H9 (cell line): ENCODE results near the gene SLC22A12. TPM values are rescaled to one million over a fixed set of nuclear protein-coding genes. Genes with fewer than 3 reads are reported as not detected.

ENCODE experiments used
- DNase-seq: peaks from one replicate; pipeline ENCODE4 v3.0.0-alpha.2; 2017
- H2AFZ ChIP-seq: one replicate; pipeline ENCODE4 v1.6.1; 2013; ENCODE audit warnings: mild to moderate bottlenecking, low read length, control low read depth, moderate library complexity
- H2AK5ac ChIP-seq: 2 replicates; pipeline ENCODE4 v1.6.1; 2013; ENCODE audit warnings: low read length, control low read depth, mixed read lengths; ENCODE audit not compliant: insufficient read length
- H2BK120ac ChIP-seq: one replicate; pipeline ENCODE4 v1.6.1; 2013; ENCODE audit warnings: low read depth, mild to moderate bottlenecking, low read length, control low read depth, inconsistent platforms; ENCODE audit not compliant: poor library complexity, severe bottlenecking
- H2BK12ac ChIP-seq: 2 replicates; pipeline ENCODE4 v1.6.1; 2013; ENCODE audit warnings: low read length, control low read depth, mixed read lengths, low read depth; ENCODE audit not compliant: insufficient read length
- H2BK15ac ChIP-seq: 2 replicates; pipeline ENCODE4 v1.6.1; 2013; ENCODE audit warnings: low read depth, low read length, control low read depth
- H2BK20ac ChIP-seq: one replicate; pipeline ENCODE4 v1.6.1; 2013; ENCODE audit warnings: low read depth, mild to moderate bottlenecking, low read length, control low read depth, inconsistent platforms; ENCODE audit not compliant: poor library complexity, severe bottlenecking
- H2BK5ac ChIP-seq: 2 replicates; pipeline ENCODE4 v1.6.1; 2013; ENCODE audit warnings: low read length, control low read depth, mixed read lengths; ENCODE audit not compliant: insufficient read length
- H3K14ac ChIP-seq: 2 replicates; pipeline ENCODE4 v1.6.1; 2013; ENCODE audit warnings: low read length, control low read depth; ENCODE audit not compliant: insufficient read depth
- H3K18ac ChIP-seq: 2 replicates; pipeline ENCODE4 v1.6.1; 2013; ENCODE audit warnings: low read depth, mild to moderate bottlenecking, mixed read lengths, low read length, control low read depth; ENCODE audit not compliant: insufficient read length
- H3K23ac ChIP-seq: 2 replicates; pipeline ENCODE4 v1.6.1; 2013; ENCODE audit warnings: low read length, control low read depth, mixed read lengths, low read depth; ENCODE audit not compliant: insufficient read length
- H3K23me2 ChIP-seq: 2 replicates; pipeline ENCODE4 v1.6.1; 2013; ENCODE audit warnings: low read depth, mild to moderate bottlenecking, mixed read lengths, low read length, control low read depth; ENCODE audit not compliant: insufficient read length, poor library complexity, severe bottlenecking
- H3K27ac ChIP-seq: 2 replicates; pipeline ENCODE4 v1.5.1; 2013; ENCODE audit warnings: low read length, control low read depth, mixed read lengths, low read depth; ENCODE audit not compliant: insufficient read length
- H3K27me3 ChIP-seq: 2 replicates; pipeline ENCODE4 v1.6.1; 2013; ENCODE audit warnings: low read length, control low read depth, inconsistent platforms; ENCODE audit not compliant: insufficient read depth
- H3K4ac ChIP-seq: 2 replicates; pipeline ENCODE4 v1.6.1; 2013; ENCODE audit warnings: low read depth, mild to moderate bottlenecking, control low read depth, inconsistent platforms, low read length, moderate library complexity
- H3K4me1 ChIP-seq: 2 replicates; pipeline ENCODE4 v1.6.1; 2013; ENCODE audit warnings: low read length, control low read depth, inconsistent platforms; ENCODE audit not compliant: insufficient read depth
- H3K4me2 ChIP-seq: 2 replicates; pipeline ENCODE4 v1.6.1; 2013; ENCODE audit warnings: low read length, control low read depth, mixed read lengths; ENCODE audit not compliant: insufficient read length, insufficient read depth
- H3K56ac ChIP-seq: 2 replicates; pipeline ENCODE4 v1.6.1; 2013; ENCODE audit warnings: low read depth, mild to moderate bottlenecking, mixed read lengths, low read length, control low read depth; ENCODE audit not compliant: insufficient read length
- H3K79me1 ChIP-seq: 2 replicates; pipeline ENCODE4 v1.6.1; 2013; ENCODE audit warnings: low read depth, mild to moderate bottlenecking, moderate library complexity, low read length, control low read depth, inconsistent platforms; ENCODE audit not compliant: insufficient read depth, poor library complexity, severe bottlenecking
- H3K79me2 ChIP-seq: 2 replicates; pipeline ENCODE4 v1.6.1; 2013; ENCODE audit warnings: low read length, control low read depth, inconsistent platforms; ENCODE audit not compliant: insufficient read depth
- H3K9ac ChIP-seq: 2 replicates; pipeline ENCODE4 v1.6.1; 2013; ENCODE audit warnings: low read length, control low read depth, mixed read lengths; ENCODE audit not compliant: insufficient read length; ENCODE audit errors: extremely low read depth
- H3K9me3 ChIP-seq: one replicate; pipeline ENCODE4 v1.6.1; 2013; ENCODE audit warnings: low read depth, low read length, inconsistent platforms; ENCODE audit not compliant: control insufficient read depth
- H3T11ph ChIP-seq: one replicate; pipeline ENCODE4 v1.6.1; 2013; ENCODE audit warnings: mild to moderate bottlenecking, low read length, control low read depth, inconsistent platforms
- H4K20me1 ChIP-seq: one replicate; pipeline ENCODE4 v1.6.1; 2013; ENCODE audit not compliant: control insufficient read depth, insufficient read length, insufficient read depth
- H4K5ac ChIP-seq: 2 replicates; pipeline ENCODE4 v1.6.1; 2013; ENCODE audit warnings: low read depth, mild to moderate bottlenecking, mixed read lengths, low read length, control low read depth; ENCODE audit not compliant: insufficient read length
- H4K8ac ChIP-seq: replicated peaks from 2 replicates; pipeline ENCODE4 v1.6.1; 2013; ENCODE audit warnings: low read length, control low read depth, mixed read lengths, low read depth; ENCODE audit not compliant: insufficient read length
- H4K91ac ChIP-seq: 2 replicates; pipeline ENCODE4 v1.6.1; 2013; ENCODE audit warnings: low read depth, mild to moderate bottlenecking, moderate library complexity, mixed read lengths, low read length, control low read depth; ENCODE audit not compliant: insufficient read length
- H3K27ac Mint-ChIP-seq, 3 experiments: 2 replicates in 2 of 3; 3 replicates in 1 of 3; pipeline ENCODE4 v1.8.0; 2020 to 2021; ENCODE audit warnings: mixed read lengths in 3 of 3, mild to moderate bottlenecking in 1 of 3, moderate library complexity in 1 of 3
- H3K27me3 Mint-ChIP-seq: 2 replicates; pipeline ENCODE4 v1.8.0; 2021; ENCODE audit warnings: low read depth, mild to moderate bottlenecking, moderate library complexity, mixed read lengths
- H3K36me3 Mint-ChIP-seq, 3 experiments: 2 replicates in 2 of 3; 3 replicates in 1 of 3; pipeline ENCODE4 v1.8.0; 2020 to 2021; ENCODE audit warnings: low read depth in 3 of 3, mixed read lengths in 3 of 3; ENCODE audit not compliant: insufficient read depth in 1 of 3
- H3K4me1 Mint-ChIP-seq, 2 experiments: 2 replicates each; pipeline ENCODE4 v1.8.0; 2020; ENCODE audit warnings: mixed read lengths in 2 of 2
- H3K4me3 Mint-ChIP-seq, 2 experiments: 2 replicates in 1 of 2; 3 replicates in 1 of 2; pipeline ENCODE4 v1.8.0; 2020 to 2021; ENCODE audit warnings: mild to moderate bottlenecking in 2 of 2, mixed read lengths in 2 of 2, moderate library complexity in 1 of 2
- H3K9me3 Mint-ChIP-seq, 2 experiments: 2 replicates in 1 of 2; 3 replicates in 1 of 2; pipeline ENCODE4 v1.8.0; 2020; ENCODE audit warnings: mild to moderate bottlenecking in 2 of 2, mixed read lengths in 2 of 2, moderate library complexity in 1 of 2
- CTCF ChIP-seq: fragments of 200-600 bp; sonication (generic); conservative IDR thresholded peaks from 3 replicates; pipeline ENCODE4 v1.8.0; 2021; ENCODE audit warnings: antibody characterized with exemption, mild to moderate bottlenecking
- WGBS: extraction: QIAGEN DNeasy Blood & Tissue Kit; methylation state at CpG from one replicate; pipeline ENCODE4 v1.1.7; 2013; ENCODE audit warnings: missing lambda C conversion rate, low lambda C conversion rate, mixed read lengths; ENCODE audit not compliant: insufficient read length; ENCODE audit errors: extremely low coverage; 5-methylcytosine and 5-hydroxymethylcytosine counted together
- total RNA-seq: library from RNA; stranded (reverse); gene quantifications from 2 replicates; pipeline ENCODE4 v1.2.1, GENCODE V29; 2021

Gene SLC22A12
- total RNA-seq, 1 experiment from 2014 or later: not detected

- H2BK5ac ChIP-seq: no peak overlapping the region
- no peak overlapping the region for H2BK120ac ChIP-seq
- no peak overlapping the region for H2BK20ac ChIP-seq
- peaks cover 34% of the 10 kb centered on the region for H3K27me3 Mint-ChIP-seq
- H3K4ac ChIP-seq: no peak overlapping the region
- no peak for DNase-seq
- TF ChIP-seq CTCF: no peak
- H3K56ac ChIP-seq: no peak overlapping the region
- no peaks in the 10 kb centered on the region for H4K20me1 ChIP-seq
- H3K4me1 Mint-ChIP-seq: peaks cover 4 to 5% of the 10 kb centered on the region in 2 experiments
- no peaks in the 10 kb centered on the region for H3K27me3 ChIP-seq
- H2AK5ac ChIP-seq: no peak overlapping the region
- no peak overlapping the region for H3K23ac ChIP-seq
- no peak overlapping the region for H4K8ac ChIP-seq
- H3K9ac ChIP-seq: no peak overlapping the region
- no peak overlapping the region for H2AFZ ChIP-seq
- no peak overlapping the region for H3T11ph ChIP-seq
- no peak overlapping the region for H3K14ac ChIP-seq
- H3K27ac Mint-ChIP-seq: no peak overlapping the region
- no peaks in the 10 kb centered on the region for H3K79me1 ChIP-seq
- H4K5ac ChIP-seq: no peak overlapping the region
- no CpG with 5 or more reads among the region's 2 CpGs for WGBS
- no peak overlapping the region for H3K4me3 Mint-ChIP-seq
- no peak overlapping the region for H3K18ac ChIP-seq
- H3K27ac ChIP-seq: no peak overlapping the region
- peaks cover 0 to 2% of the 10 kb centered on the region in 2 experiments; a peak in 2 of 5 replicates for H3K9me3 Mint-ChIP-seq
- H3K79me2 ChIP-seq: no peaks in the 10 kb centered on the region
- no peaks in the 10 kb centered on the region; a peak in 1 of 7 replicates for H3K36me3 Mint-ChIP-seq
- no peak overlapping the region for H4K91ac ChIP-seq
- no peaks in the 10 kb centered on the region for H3K9me3 ChIP-seq
- no peak overlapping the region for H2BK15ac ChIP-seq
- no peak overlapping the region for H3K4me2 ChIP-seq
- H2BK12ac ChIP-seq: no peak overlapping the region
- no peaks in the 10 kb centered on the region for H3K4me1 ChIP-seq
- no peaks in the 10 kb centered on the region for H3K23me2 ChIP-seq
Observed at GRCh38 chr11:64544616-64545296, 46.3 kb upstream of the SLC22A12 start.
